C4-2B (cell line): ENCODE results near the gene GTPBP8.

Source experiments
- CTCF ChIP-seq: fragments of 450-650 bp; conservative IDR thresholded peaks from 2 replicates; pipeline ENCODE4 v1.5.1; 2017; ENCODE audit warnings: mild to moderate bottlenecking
- ZFX ChIP-seq: fragments of 450-650 bp; IDR thresholded peaks from 2 replicates; pipeline ENCODE4 v1.6.1; 2017

GRCh38 chr3:113018536-113019181, 27.9 kb downstream of the GTPBP8 start:
- TF ChIP-seq CTCF: no peak
- no peak for TF ChIP-seq ZFX
